GM12878 (cell line): ENCODE measurements around the gene OR7A5. TPM values are rescaled to one million over a fixed set of nuclear protein-coding genes. Genes with fewer than 3 reads are reported as not detected.

Experiments used
- ATAC-seq: fragments of 200-7000 bp; cut with Tn5 transposase; 3 replicates; pipeline ENCODE4 v1.9.1; 2020; ENCODE audit warnings: mild to moderate bottlenecking, moderate library complexity
- BruUV-seq: library from RNA; stranded (reverse); fragments of 400-500 nt; replicated peaks from 2 replicates; lab custom pipeline; 2021; lab: Mats Ljungman, UMichigan
- CTCF ChIA-PET: fragments of 300-600 bp; sonication (Branson Sonifier 250); formaldehyde crosslinking; extraction: SDS; loops from one replicate; lab custom pipeline; 2021; ENCODE audit warnings: inconsistent platforms; lab: Yijun Ruan, JAX
- POLR2A ChIA-PET: fragments of 350-600 bp; formaldehyde crosslinking; extraction: SDS; loops from one replicate; lab custom pipeline; 2021; ENCODE audit warnings: inconsistent platforms; lab: Charles Lee
- RAD21 ChIA-PET: fragments of 300-600 bp; sonication (Branson Sonifier 250); formaldehyde crosslinking; loops from one replicate; lab custom pipeline; 2023; ENCODE audit warnings: antibody characterized with exemption; ENCODE audit not compliant: unreplicated experiment; lab: Charles Lee
- SMC1A ChIA-PET: fragments of 300-600 bp; sonication (Branson Sonifier 250); formaldehyde crosslinking; loops from one replicate; lab custom pipeline; 2023; ENCODE audit not compliant: unreplicated experiment, uncharacterized antibody; lab: Charles Lee
- DNase-seq: peaks from one replicate; pipeline ENCODE4 v3.0.0-alpha.2; 2011; ENCODE audit warnings: low read depth, low spot score
- FAIRE-seq: peaks from 3 replicates; lab custom pipeline; 2011; peaks lifted over from hg19 to GRCh38; lab: Jason Lieb, UNC
- H2AFZ ChIP-seq: 2 replicates; pipeline ENCODE4 v1.6.0; 2011; ENCODE audit warnings: low read depth, low read length, control low read depth; ENCODE audit not compliant: control insufficient read depth
- H3K27ac ChIP-seq: 2 replicates; pipeline ENCODE4 v1.5.1; 2011; ENCODE audit warnings: control low read depth; ENCODE audit not compliant: control insufficient read depth, insufficient read depth
- H3K27me3 ChIP-seq, 2 experiments: replicated peaks in 1 of 2; 2 replicates each; pipeline versions ENCODE4 v1.6.0 to v1.6.1; 2011; ENCODE audit warnings: low read length in 1 of 2; ENCODE audit not compliant: control insufficient read depth in 2 of 2, insufficient read depth in 2 of 2
- H3K36me3 ChIP-seq, 2 experiments: 2 replicates each; pipeline ENCODE4 v1.5.1; 2011; ENCODE audit warnings: low read length in 1 of 2; ENCODE audit not compliant: control insufficient read depth in 2 of 2, insufficient read depth in 2 of 2
- H3K4me1 ChIP-seq: 2 replicates; pipeline ENCODE4 v1.6.1; 2011; ENCODE audit warnings: mild to moderate bottlenecking, low read length, moderate library complexity, mixed read lengths; ENCODE audit not compliant: control insufficient read depth, insufficient read depth
- H3K4me2 ChIP-seq: 2 replicates; pipeline ENCODE4 v1.6.0; 2011; ENCODE audit warnings: control low read depth; ENCODE audit not compliant: control insufficient read depth, insufficient read depth
- H3K4me3 ChIP-seq: fragments of 200-600 bp; sonication (generic); 2 replicates; pipeline ENCODE4 v1.5.1; 2016
- H3K79me2 ChIP-seq: 2 replicates; pipeline ENCODE4 v1.6.0; 2011; ENCODE audit warnings: low read length; ENCODE audit not compliant: control insufficient read depth, insufficient read depth
- H3K9ac ChIP-seq: 2 replicates; pipeline ENCODE4 v1.8.0; 2011; ENCODE audit warnings: low read length, control low read depth, mixed read lengths; ENCODE audit not compliant: control insufficient read depth, insufficient read depth
- H3K9me3 ChIP-seq: replicated peaks from 3 replicates; pipeline ENCODE4 v1.5.1; 2011; ENCODE audit warnings: mild to moderate bottlenecking, low read length; ENCODE audit not compliant: control insufficient read depth, insufficient read depth
- H4K20me1 ChIP-seq: 2 replicates; pipeline ENCODE4 v1.6.0; 2011; ENCODE audit not compliant: control insufficient read depth, insufficient read depth
- CTCF ChIP-seq, 3 experiments: IDR thresholded peaks in 2 of 3; conservative IDR thresholded peaks in 1 of 3; 2 replicates each; pipeline ENCODE4 v1.5.1; 2011; ENCODE audit warnings: low read depth in 3 of 3, low read length in 3 of 3, mild to moderate bottlenecking in 3 of 3, control low read depth in 2 of 3, moderate library complexity in 2 of 3, inconsistent platforms in 1 of 3, mixed read lengths in 1 of 3; ENCODE audit not compliant: control insufficient read depth in 2 of 3, insufficient read depth in 1 of 3; ENCODE audit errors: extremely low read depth in 1 of 3
- HDGF ChIP-seq: fragments of 450-650 bp; IDR thresholded peaks from 2 replicates; pipeline ENCODE4 v1.6.1; 2016; ENCODE audit warnings: antibody characterized with exemption
- RAD21 ChIP-seq: IDR thresholded peaks from 2 replicates; pipeline ENCODE4 v1.6.1; 2011; ENCODE audit warnings: mild to moderate bottlenecking, low read depth, low read length, moderate library complexity; ENCODE audit not compliant: insufficient read depth
- SMC3 ChIP-seq: IDR thresholded peaks from 2 replicates; pipeline ENCODE4 v1.6.1; 2011; ENCODE audit warnings: low read length, improper control_type of control experiment, borderline replicate concordance
- USF1 ChIP-seq: IDR thresholded peaks from 2 replicates; pipeline ENCODE4 v1.6.1; 2011; ENCODE audit warnings: borderline replicate concordance, low read depth, mild to moderate bottlenecking, moderate library complexity, mixed read lengths, low read length; ENCODE audit not compliant: insufficient read depth; ENCODE audit errors: extremely low read length
- WGBS: methylation state at CpG from one replicate; pipeline ENCODE4 v1.1.6; 2016; ENCODE audit warnings: low lambda C conversion rate; ENCODE audit not compliant: insufficient replicate concordance, insufficient coverage; ENCODE audit errors: missing lambda C conversion rate; 5-methylcytosine and 5-hydroxymethylcytosine counted together
- in situ Hi-C: fragments of 300-500 bp; cut with MboI; formaldehyde crosslinking; loops from 9 replicates; pipeline ENCODE4 v1.14.3; 2018; ENCODE audit warnings: mixed read lengths
- intact Hi-C: fragments of 100-400 bp; cut with micrococcal nuclease; formaldehyde crosslinking; loops from one replicate; pipeline ENCODE4 v1.14.2; 2022; ENCODE audit not compliant: unreplicated experiment
- polyA plus RNA-seq, 11 experiments: library from polyadenylated mRNA; depleted of rRNA in 4 of 11; unstranded in 6 of 11; stranded (reverse) in 5 of 11; fragments of >200 nt; fragmentation: Nextera tagmentation in 4 of 11; fragmentation: Illumina TruSeq in 1 of 11; extraction: Ambion mirVana in 4 of 11; extraction: Trizol in 1 of 11; gene quantifications; 1 replicate in 1 of 11; 2 replicates in 10 of 11; pipeline versions ENCODE4 v1.2.1 to v1.2.3, GENCODE V29; 2011 to 2016; ENCODE audit warnings: inconsistent platforms in 2 of 11, missing spikeins in 2 of 11, low read depth in 1 of 11
- total RNA-seq, 4 experiments: library from RNA; depleted of rRNA in 3 of 4; stranded (reverse); fragments of >200 nt in 3 of 4; fragmentation: Illumina TruSeq in 1 of 4; extraction: Trizol in 1 of 4; gene quantifications; 2 replicates each; pipeline versions ENCODE4 v1.2.1 to v1.2.3, GENCODE V29; 2013 to 2021

Gene OR7A5
- total and polyA plus RNA-seq, 10 of the 15 experiments (the other 5 are each of a cell fraction or from before 2014, with no cell fraction given), result not detected

GRCh38 chr19:14871619-14872230, 36.7 kb upstream of the OR7A5 start:
- Histone ChIP-seq H3K4me3 (no peak overlapping the region), H3K79me2 (no peaks in the 10 kb centered on the region)
- peak; percentile 31 for FAIRE-seq
- POLR2A ChIA-PET, result no interaction called here
- in situ Hi-C loops, result no loop called here
- TF ChIP-seq SMC3, result peak; percentile 43; the same call in 1 of the 2 replicates
- TF ChIP-seq USF1, result no peak
- peak; percentile 12 to 53 (median 50); a peak in 4 of 6 replicates for TF ChIP-seq CTCF (IDR thresholded peaks at IDR 0.05 in 2 of 3, conservative IDR thresholded peaks at IDR 0.05 in 1 of 3; ENCODE audit: control insufficient read depth in 2 of 3, extremely low read depth in 1 of 3, insufficient read depth in 1 of 3, low read depth in 3 of 3, low read length in 3 of 3)
- TF ChIP-seq HDGF, result no peak
- TF ChIP-seq RAD21, result peak; percentile 69
- TF ChIP-seq, all 136 proteins: peak for 3
- ATAC-seq (no peak), DNase-seq (peak; percentile 2)
- ChIA-PET SMC1A (no interaction called here), RAD21 (no interaction called here), CTCF (no interaction called here)
- Histone ChIP-seq H3K36me3 (no peaks in the 10 kb centered on the region), H3K4me2 (no peak overlapping the region), H3K27me3 (no peaks in the 10 kb centered on the region), H3K27ac (no peak overlapping the region), H3K4me1 (no peaks in the 10 kb centered on the region), H2AFZ (no peak overlapping the region), H3K9ac (no peak overlapping the region), H3K9me3 (no peaks in the 10 kb centered on the region), H4K20me1 (no peaks in the 10 kb centered on the region)
- BruUV-seq, result no TSS peak
- 11% methylated on average over 4 of the region's 4 CpGs for WGBS
- intact Hi-C loops, result no loop called here
